Activated CD4-positive, alpha-beta T cell treated with anti-CD3 and anti-CD28 coated beads for 1 hour (primary cell): ENCODE measurements around the gene MOB1B.

Experiments
- DNase-seq: peaks from one replicate; pipeline ENCODE4 v3.0.0-alpha.2; 2020

The MOB1B gene

DNA sequence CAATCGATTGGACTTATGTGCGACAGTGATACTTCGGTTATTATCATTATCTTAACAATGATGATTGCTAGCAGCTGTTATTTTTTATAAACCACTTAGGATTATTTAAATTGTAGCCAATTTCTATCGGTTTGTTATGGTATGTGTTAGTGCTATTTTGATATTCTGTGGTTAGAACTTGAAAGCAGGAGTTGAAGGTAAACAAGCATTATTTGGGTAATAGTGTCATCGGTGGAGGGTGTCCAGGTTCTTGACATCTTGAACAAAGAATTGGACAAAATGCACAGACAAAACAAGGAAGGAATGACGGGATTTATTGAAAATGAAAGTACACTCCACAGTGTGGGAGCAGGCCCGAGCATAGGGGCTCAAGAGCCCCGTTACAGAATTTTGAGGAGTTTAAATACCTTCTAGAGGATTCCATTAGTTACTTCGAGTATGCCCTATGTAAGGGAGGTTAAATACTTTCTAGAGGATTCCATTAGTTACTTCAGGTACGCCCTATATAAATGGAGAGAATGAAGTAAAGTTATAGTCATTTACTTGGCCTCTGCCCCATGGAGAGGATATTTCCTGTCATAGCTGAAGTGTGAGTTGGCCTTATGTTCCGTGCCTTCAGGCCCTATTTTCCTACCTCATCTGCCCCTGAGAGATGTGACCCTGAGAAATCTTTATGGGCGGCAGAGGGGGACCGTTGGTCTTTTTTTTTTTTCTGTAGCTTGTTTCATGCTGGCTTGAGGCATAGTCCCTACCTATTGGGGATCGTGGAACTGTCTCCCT is 13.1 kb downstream of the MOB1B start:
- no peak for DNase-seq

DNA sequence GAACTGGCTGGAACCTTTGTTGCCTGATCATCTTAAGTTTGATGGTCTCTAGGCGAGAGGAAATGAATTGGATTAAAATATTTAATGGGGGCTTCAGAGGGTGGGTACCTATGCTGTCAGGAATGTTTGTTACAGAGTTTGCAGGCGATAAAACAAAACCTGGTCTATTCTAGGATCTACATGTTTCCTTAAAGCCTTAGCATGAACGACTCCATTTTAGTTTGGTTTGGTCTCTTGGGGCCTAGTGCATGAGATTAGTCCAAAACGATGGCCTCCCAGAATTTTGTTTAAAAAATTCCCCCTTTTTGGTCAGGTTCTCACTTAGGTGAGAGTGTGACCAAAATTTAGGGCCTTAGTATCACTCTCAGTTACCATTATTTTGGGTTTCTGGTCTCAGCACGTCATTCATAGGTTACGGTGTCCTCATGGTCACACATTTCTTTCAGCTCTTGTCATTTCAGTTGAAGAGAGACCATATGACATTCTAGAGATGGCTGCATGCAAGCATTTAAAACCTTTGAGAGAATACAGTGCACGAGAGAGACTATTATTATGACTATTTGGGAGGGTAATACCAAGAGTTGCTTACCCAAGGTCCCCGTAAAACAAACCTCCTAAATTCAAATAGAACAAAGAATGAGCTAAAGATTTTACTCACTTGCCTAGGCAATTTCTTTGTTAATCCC is 13.8 kb downstream of the MOB1B start:
- DNase-seq: no peak

DNA sequence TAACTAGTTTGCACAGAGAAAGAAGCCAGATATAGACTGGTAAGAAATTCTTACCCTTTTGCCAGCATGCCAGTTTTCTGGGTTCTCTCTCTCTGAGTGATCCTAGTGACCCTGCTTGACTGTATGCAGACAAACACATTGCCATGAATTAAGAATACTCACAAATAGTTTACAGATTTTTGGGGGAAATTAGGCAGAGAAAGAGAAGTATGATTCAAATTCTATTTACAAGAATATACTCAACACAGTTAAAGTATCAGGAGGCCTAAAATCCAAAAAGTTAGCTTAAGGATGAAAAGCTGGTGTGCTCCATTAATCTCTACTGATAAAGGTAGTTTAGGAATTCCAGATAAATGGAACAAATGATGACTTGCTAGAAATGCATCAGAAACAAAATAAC is 18.4 kb downstream of the MOB1B start:
- no peak for DNase-seq

DNA sequence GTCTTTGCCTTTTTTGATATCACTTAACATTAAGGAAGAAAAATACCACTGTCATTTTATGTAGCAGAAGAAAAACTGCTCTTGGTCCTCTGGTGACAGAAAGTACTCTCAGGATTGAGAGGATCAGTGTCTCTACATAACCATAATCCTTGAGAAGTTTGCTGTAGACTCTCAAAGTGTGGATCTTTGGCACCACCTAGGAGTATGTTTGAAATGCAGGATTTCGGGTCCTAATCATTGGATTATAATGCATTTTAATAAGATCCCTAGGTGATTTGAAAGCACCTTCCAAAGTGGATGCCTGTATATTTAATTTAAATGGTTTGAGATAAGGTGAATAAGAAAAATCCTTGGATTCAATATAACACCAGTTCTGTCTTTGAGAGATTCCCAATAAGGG is 23.2 kb downstream of the MOB1B start:
- no peak for DNase-seq

DNA sequence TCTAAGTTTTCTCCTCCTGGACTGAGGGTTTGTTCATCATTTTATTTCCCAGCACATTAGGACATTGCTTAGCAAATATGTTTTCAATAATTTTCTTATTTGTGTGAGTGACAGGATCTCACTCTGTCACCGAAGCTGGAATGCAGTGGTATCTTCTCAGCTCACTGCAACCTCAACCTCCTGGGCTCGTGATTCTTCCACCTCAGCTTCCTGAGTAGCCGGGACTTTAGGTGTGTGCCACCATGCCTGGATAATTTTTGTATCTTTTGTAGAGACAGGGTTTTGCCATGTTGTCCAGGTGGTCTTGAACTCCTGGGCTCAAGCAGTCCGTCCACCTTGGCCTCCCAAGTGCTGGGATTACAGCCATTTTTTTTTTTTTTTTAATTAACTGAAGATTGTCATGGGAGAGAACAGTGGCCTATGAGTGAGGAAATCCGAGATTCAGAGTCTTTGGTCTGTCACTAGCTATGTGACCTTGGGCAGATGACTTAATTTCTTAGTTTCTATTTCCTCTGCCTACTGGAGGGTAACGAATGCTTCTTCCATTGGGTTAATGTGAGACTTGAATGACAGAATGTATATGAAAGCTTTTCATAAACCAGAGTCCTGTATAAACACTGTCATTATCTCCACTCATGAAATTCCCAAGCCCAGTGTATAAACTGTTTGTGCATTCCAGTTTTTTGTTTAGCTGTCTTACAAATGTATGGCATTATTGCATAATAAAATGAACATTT is 23.9 kb downstream of the MOB1B start:
- DNase-seq: no peak

DNA sequence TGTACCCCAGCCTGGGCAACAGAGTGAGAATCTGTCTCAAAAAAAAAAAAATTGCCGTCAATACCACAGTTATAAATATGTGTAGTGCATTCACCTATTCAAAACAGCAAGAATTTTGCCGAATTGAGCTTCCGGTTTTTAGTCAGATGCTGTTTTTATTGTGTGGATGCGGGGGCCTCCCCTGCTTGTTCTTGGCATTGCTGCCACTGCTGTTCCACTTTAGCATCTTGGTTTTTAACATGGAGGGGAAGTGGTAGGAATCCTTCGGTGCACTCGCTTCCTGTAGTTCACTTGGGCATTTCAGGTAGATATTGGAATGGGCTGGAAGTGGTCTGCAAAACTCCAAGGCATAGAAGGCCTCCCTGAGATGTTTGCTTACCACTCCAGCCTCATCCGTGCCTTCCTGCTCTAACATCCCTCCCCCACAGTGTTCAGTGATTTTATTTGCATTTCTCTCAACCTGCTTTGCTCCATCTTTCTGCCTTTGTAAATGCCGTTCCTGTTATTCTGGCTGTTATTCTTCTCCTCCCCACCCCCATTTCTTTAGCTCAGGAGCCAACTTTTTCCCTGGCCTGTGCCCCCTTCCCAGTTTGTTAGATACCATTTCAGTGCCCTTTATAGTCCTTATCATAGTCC is 25.5 kb downstream of the MOB1B start:
- DNase-seq: no peak

DNA sequence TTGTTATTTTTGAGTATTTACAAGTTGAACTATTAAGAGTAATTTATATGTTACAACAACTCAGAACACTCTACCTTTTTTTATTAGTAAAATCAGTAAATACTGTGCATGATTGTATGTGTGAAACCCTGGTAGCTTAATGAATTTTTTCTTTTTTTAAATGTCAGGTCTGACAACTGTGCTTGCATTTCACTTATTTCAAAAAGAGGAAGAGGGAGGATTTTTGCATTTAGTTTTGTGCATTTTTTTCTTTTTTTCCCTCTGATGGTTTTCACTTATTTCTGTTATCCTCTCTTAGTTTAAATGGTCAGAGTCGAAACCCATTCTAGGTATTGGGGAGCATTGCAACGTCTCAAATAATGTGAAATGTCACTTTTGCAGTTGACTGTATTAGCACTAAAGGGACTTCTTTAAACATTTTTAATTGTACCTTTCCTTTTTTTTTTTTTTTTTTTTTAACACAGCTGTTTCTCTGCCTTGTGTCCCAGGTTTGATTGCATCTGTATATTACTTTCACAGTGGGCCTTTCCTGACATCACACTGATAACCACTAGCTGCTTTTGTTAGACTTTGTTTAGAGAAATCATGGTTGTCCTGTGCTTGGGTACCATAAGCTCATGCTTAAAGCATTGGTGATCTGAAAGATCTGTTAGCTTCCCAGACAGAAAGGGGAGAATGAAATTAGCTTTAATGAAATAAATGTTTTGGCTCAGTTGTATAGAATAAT is 28.5 kb downstream of the MOB1B start:
- no peak for DNase-seq

DNA sequence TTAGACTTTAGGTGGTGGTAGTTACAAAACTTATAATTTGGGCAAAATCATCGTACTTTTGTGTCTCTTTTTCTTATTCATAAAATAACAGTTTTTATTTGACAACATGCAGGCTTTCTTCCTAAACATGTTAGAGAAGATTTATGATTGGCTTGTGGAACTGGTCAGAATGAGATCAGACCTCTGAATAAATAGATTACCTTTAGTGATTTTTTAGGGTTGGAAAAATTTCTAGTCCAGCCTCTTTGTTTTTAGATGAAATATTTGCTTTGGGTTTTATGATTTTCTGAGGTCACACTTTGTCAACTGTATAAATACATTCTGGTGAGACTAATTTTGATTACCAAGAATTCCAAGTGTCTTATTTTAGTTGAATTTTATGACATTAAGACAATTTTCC is 29.2 kb downstream of the MOB1B start:
- no peak for DNase-seq

DNA sequence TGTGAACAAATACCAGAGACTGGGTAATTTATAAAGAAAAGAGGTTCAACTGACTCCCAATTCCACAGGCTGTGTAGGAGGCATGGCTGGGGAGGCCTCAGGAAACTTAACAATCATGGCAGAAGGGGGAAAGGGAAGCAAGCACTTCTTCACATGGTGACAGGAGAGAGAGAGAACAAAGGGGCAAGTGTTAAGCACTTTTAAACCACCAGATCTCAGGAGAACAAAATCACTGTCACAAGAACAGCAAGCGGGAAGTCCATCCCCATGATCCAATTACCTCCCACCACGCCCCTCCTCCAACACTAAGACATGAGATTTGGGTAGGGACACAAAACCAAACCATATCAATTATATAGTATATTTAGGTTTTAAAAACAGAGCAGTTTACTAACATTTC is 30.8 kb downstream of the MOB1B start:
- DNase-seq: no peak

DNA sequence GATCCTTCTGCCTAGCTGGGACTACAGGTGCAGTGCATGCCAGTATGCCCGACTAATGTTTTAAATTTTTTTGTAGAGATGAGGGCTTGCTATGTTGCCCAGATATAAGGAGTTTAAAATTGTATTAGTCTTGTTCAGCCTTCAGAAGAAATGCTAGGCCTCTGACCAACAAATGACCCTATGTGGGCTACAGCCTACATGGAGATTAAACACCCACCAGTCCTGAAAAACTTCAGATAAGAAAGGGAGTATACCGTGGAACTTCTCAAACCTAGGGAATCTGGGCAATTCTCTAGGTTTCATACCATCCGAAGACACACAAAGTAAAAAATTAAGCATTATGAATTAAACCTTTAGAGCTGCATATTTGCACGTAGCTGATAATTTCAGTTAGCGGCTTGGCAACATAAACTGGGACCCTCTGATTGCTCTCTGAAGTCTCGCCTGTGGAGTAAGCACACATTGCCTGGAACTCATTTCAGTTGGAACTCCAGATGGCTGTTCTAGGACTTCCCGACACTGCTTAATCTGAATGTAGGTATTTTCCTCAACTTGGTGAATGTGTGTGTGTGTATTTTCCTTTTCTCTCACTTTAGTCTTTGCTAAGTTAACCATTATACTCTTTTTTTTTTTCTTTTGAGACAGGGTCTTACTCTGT is 33.0 kb downstream of the MOB1B start:
- no peak for DNase-seq

DNA sequence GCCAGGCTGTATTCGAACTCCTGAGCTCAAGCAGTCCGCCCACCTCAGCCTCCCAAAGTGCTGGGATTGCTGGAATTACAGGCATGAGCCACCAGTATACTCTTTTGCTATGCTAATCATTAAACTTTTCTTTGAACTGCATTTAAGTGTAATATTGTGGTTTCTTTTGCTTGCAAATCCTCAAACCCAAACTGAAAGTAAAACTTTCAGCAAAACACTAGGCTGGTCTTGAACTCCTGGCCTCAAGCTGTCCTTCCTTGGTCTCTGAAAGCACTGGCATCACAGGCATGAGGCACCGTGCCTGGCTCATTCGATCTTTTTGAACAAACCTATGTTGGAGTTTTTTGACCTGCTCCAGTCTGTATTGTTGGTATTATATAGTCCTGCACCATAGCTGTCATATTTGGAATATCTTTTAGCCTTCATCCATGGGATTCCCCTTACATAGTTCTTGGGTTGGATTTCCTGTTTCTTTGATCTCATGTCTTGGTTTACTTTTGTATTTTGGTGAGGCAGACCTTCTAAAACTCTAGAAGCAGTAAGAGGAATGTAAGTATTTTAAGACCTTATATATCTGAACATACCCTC is 34.1 kb downstream of the MOB1B start:
- no peak for DNase-seq

DNA sequence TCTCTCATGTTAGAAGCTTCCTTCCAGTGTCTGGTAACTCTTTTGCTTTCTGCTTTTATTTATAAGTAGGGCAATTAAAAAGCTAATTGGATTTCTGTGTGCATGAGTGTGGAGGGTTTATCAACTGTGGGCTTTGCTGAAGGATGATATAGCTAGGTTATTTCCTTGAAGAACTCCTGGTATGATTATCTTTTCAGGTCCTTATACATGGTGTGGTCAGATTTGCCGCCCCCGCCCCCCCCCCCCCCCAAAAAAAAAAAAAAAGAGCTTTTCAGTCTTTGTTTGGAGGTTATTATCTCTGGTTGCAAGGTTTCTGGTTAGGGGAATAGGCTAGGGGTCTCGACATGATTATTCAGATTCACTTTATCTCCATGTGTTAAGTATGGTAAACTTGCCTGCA is 35.9 kb downstream of the MOB1B start:
- DNase-seq: no peak

DNA sequence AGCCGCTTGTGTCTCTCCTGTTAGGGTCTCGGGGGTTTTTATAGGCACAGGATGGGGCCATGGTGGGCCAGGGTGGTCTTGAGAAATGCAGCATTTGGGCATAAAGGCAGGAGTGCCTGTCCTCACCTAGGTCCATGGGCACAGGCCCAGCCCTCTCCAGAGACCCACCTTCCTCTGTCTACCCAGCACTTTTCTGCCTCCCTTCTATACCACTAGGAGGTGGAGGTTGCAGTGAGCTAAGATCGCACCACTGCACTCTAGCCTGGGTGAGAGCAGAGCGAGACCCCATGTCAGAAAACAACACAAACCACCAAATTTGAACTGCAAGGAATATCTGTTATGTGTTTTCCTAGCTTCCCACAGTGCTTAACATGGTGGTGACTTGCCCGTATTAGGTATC is 38.0 kb downstream of the MOB1B start:
- DNase-seq: no peak

DNA sequence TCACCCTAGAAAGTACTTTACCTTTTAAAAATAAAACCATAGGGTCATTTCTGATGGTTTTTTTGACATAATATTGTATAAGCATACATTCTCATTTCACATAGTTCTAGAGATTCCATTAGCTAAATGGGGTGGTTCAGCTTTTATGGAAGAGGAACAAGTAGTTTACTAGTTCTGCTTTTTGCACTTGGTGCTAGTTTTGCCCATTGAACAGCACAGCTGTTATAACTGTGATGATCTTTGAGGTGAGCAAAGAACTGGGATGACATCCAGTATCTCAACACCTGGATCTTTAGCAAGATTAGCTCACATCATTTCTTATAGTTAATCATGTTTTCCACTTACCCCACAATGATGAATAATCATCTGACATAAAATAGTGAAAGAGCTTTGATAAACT is 40.9 kb downstream of the MOB1B start:
- DNase-seq: no peak

DNA sequence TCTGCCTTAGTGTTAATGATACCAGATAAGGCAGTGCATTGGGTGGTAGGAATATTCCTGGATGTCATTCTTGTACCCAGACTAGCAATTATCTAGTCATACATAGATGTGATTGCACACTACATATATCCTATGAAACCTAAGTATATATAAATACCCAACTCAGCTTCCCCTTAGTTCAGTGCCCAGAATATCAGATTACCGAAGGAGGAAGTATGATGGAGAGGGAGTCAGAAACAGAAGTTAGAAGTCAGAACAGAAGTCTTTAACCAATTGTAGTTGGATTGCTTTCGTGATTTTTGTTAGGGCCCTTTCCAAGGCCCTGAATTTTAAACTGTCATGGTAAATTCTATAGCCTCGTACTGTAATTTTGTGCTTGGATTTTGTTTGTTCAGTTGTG is 42.9 kb downstream of the MOB1B start:
- no peak for DNase-seq

DNA sequence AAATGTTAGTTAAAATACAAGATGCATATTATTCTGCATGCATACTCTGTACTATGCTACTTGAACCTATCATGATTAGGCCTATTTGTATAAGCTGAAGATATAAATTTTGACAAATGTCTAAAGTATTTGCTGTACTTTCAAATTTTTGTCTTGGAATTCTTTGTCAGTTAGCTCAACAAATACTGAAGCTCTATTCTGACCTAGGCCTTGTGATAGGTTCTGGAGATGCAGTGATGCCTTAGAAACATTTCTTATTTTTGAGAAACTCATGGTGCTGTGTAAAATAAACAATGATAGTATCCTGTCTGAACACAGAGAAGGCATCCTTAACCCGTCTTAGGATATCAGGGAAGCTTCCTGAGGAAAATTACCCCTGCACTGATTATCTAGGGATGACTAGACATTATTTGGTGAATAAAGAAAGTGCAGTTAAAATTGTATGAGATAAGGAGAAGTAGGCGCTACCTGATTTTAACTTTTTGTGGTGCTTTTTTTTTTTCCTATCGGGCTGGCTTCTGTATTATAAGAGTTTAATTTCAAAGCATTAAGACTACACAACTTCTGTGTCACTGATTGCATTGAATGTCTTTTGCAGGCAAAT is 43.4 kb downstream of the MOB1B start:
- no peak for DNase-seq

DNA sequence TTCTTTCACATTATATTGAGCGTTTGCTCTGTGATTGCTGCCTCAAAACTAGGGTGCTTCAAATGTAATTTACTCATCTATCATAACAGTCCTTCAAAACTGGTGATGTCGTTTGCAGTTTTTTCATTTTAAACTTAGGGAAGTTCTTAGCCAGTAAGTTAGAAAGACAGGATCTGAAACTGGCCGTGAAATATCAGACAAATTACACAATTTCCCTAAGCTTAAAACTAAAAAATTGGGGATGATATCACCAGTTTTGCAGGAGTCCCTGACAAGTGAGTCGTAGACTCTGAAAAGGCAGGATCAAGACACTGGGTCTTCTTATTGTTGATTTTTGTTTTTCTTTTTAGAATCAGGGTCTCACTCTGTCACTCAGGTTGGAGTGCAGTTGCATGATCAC is 44.8 kb downstream of the MOB1B start:
- no peak for DNase-seq

DNA sequence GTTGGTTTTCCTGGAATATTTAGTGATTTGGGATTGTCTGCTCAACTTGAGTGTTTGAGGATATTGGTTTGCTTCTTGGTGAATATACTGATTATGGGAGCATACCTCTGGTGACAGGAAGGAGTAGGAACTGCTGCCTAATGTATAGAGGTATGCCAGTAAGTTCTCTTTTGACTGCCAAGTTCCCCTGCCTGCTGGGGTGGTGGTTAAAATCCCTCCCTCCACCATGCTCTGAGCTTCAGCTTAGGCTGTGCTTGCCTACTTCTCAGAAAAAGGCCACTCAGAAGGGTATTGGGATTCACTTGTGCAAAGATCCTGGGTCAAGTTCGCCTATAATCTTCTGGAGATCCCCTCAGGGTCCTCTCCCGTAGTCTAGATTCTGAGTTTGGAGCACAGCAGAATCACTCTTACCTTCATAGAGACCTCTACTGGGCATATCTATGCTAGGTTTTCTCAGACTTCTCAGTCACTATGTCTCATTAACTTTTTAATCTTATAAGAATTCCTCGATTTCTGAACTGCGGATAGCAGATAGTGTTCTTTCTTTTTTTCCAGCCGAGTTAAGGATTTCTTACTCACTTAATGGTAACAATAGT is 46.6 kb downstream of the MOB1B start:
- DNase-seq: no peak

DNA sequence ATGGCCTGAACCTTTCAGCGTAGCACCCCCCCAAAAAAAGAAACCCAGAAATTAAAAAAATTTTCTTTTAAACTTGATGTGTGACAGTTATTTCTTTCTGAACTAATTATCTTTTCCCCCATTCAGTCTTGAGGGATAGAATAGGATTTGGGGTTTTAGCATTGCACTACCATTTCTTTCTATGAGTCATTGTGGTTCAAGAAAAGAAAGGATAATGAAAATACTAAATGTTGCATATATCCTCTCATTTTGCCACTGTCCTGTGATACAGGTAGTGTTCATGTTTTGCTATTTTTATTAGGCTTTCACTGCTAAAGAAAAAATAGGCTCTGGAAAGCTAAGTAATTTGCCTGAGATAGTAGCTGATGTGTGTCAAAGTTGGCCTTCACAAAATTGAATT is 51.9 kb downstream of the MOB1B start:
- no peak for DNase-seq

DNA sequence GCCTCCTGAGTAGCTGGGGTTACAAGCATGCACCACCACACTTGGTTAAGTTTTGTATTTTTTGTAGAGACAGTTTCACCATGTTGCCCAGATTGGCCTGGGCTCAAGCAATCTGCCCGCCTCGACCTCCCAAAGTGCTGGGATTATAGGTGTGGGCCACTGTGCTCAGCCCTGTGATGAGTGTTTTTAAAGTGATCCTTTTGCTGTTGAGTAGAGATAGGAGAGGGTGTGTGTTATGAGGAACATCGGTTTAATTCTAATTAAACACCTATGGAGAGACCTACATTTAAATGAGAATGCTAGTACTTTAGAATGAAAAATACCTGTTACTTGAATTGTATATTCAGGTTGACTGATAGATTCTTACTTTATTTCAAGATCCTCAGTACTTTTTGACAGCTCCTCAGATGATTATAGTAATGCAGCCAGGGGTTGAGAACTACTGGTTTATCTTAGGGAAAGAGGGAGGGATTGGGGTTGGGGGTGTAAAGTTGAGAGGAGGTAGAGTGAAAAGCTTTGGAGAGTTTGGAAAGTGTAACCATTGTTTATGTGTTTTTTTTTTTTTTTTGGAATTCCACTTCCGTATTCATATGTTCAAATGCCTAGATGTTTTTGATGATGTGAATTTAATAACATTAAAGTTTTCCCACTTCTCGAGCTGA is 54.5 kb downstream of the MOB1B start:
- no peak for DNase-seq

DNA sequence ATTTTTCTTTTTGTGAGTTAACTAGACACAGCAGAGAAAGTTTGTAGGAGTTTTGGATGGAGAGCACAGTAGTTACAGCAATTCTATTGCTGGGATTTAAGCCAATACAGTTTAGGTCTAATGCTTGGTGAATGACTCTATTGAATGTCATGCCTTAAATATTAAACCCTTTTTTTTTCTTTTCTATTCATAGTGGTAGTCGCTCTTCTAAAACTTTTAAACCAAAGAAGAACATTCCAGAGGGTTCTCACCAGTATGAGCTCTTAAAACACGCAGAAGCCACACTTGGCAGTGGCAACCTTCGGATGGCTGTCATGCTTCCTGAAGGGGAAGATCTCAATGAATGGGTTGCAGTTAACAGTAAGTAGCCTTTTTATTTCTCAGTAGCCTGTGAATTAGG is 56.5 kb downstream of the MOB1B start:
- DNase-seq: no peak
